ENCODE measurements around the gene SCAF4.
"Not testable (repeated sequence)": the region's sequence is repeated elsewhere in the genome, so short reads cannot be mapped to it uniquely, and the experiment has no call there.

SCAF4 gene

DNA sequence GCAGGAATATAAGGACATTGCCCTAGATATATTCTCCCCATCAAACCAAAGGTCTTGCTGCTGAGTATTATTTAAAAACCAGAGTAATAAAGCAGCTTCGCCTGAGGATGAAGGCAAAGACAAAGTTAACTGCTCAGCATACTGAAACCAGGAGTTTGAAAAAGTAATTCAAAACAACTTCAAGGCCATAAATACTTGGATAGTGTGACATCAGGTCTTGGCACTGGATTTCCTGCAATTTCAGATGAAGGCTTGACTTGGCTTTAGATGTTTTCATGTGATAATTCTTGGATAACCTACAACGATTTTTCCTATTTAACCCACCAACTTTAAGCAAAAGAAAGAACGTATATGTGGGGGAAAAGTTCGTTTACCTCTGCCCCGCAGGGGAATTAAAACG is 61.8 kb downstream of the SCAF4 start:
- Histone ChIP-seq H3K4me3 (ENCODE audit: low read length in 2 of 2) (no peak overlapping the region), H3K4me1 (ENCODE audit: control insufficient read depth, insufficient read depth, low read length) (no peaks in the 10 kb centered on the region), H3K36me3 (ENCODE audit: control insufficient read depth in 2 of 2, insufficient read depth in 2 of 2, low read length in 2 of 2) (peaks cover 3 to 24% of the 10 kb centered on the region in 2 donors), H3K27me3 (ENCODE audit: control insufficient read depth in 1 of 2, insufficient read depth in 2 of 2, low read length in 2 of 2) (no peaks in the 10 kb centered on the region), H3K9me3 (ENCODE audit: control insufficient read depth in 2 of 2, low read length in 2 of 2) (no peaks in the 10 kb centered on the region), H3K9ac (ENCODE audit: low read length in 2 of 2) (no peak overlapping the region), H3K27ac (ENCODE audit: low read length) (no peak overlapping the region)

DNA sequence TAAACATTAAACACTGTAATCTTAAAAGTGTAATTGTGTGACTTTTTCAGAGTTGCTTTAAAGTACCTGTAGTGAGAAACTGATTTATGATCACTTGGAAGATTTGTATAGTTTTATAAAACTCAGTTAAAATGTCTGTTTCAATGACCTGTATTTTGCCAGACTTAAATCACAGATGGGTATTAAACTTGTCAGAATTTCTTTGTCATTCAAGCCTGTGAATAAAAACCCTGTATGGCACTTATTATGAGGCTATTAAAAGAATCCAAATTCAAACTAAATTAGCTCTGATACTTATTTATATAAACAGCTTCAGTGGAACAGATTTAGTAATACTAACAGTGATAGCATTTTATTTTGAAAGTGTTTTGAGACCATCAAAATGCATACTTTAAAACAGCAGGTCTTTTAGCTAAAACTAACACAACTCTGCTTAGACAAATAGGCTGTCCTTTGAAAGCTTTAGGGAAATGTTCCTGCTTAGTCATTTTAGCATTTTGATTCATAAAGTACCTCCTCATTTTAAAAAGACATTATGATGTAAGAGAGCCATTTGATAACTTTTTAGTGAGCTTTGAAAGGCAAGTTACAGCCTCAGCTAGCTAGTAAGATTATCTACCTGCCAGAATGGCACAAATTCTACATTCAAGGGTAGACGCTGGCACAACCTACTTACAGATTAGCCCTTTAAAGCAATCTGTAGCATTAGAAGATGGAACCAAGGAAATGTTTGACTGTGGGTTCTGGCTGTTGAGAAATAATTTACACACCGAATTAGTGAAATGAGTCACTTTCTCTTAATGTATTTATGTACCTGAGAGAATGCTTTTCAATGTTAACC is 63.0 kb downstream of the SCAF4 start:
- H3K9me3 ChIP-seq (ENCODE audit: control insufficient read depth in 2 of 2, low read length in 2 of 2) = no peaks in the 10 kb centered on the region
- no peaks in the 10 kb centered on the region for H3K27me3 ChIP-seq (ENCODE audit: control insufficient read depth in 1 of 2, insufficient read depth in 2 of 2, low read length in 2 of 2)
- no peak overlapping the region for H3K27ac ChIP-seq (ENCODE audit: low read length)
- peaks cover 8 to 28% of the 10 kb centered on the region in 2 donors for H3K36me3 ChIP-seq (ENCODE audit: control insufficient read depth in 2 of 2, insufficient read depth in 2 of 2, low read length in 2 of 2)
- H3K9ac ChIP-seq (ENCODE audit: low read length in 2 of 2) = no peak overlapping the region
- peaks cover under 1% of the 10 kb centered on the region for H3K4me1 ChIP-seq (ENCODE audit: control insufficient read depth, insufficient read depth, low read length)
- H3K4me3 ChIP-seq (ENCODE audit: low read length in 2 of 2) = no peak overlapping the region

DNA sequence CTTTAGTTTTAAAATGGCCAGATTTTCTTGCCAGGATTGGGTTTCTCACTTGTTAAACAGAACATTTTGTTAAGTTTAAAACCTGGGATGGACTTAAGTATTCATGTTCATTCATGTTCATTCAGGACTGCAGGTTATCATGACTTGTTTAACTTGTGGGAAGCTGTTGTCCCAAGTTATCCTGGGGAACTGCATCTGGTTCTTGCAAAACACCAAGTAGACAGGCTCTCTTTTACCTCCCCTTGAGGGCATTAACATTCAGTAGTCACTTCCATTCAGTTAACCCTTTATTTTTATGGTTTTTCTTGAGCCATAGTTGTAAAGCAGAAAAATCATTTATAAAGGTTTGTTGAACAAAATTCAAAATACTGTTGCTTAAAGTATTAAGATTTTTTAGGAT is 64.3 kb downstream of the SCAF4 start:
- Histone ChIP-seq H3K36me3 (ENCODE audit: control insufficient read depth in 2 of 2, insufficient read depth in 2 of 2, low read length in 2 of 2) (peaks cover 11 to 28% of the 10 kb centered on the region in 2 donors), H3K9me3 (ENCODE audit: control insufficient read depth in 2 of 2, low read length in 2 of 2) (no peaks in the 10 kb centered on the region), H3K27me3 (ENCODE audit: control insufficient read depth in 1 of 2, insufficient read depth in 2 of 2, low read length in 2 of 2) (no peaks in the 10 kb centered on the region), H3K27ac (ENCODE audit: low read length) (no peak overlapping the region), H3K9ac (ENCODE audit: low read length in 2 of 2) (no peak overlapping the region), H3K4me3 (ENCODE audit: low read length in 2 of 2) (no peak overlapping the region), H3K4me1 (ENCODE audit: control insufficient read depth, insufficient read depth, low read length) (peaks cover 3% of the 10 kb centered on the region)

DNA sequence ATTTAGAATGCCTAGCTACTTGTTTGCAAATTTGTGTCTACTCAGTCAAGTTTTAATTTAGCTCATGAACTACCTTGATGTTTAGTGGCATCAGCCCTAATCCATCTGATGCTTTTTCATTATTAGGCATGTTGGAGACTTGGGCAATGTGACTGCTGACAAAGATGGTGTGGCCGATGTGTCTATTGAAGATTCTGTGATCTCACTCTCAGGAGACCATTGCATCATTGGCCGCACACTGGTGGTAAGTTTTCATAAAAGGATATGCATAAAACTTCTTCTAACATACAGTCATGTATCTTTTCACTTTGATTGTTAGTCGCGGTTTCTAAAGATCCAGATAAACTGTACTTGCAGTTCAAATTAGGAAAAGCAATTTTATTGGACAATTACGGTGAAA is 64.8 kb downstream of the SCAF4 start:
- Histone ChIP-seq H3K27ac (ENCODE audit: low read length) (no peak overlapping the region), H3K4me3 (ENCODE audit: low read length in 2 of 2) (no peak overlapping the region), H3K27me3 (ENCODE audit: control insufficient read depth in 1 of 2, insufficient read depth in 2 of 2, low read length in 2 of 2) (no peaks in the 10 kb centered on the region), H3K36me3 (ENCODE audit: control insufficient read depth in 2 of 2, insufficient read depth in 2 of 2, low read length in 2 of 2) (peaks cover 11 to 30% of the 10 kb centered on the region in 2 donors), H3K9ac (ENCODE audit: low read length in 2 of 2) (no peak overlapping the region), H3K4me1 (ENCODE audit: control insufficient read depth, insufficient read depth, low read length) (peaks cover 3% of the 10 kb centered on the region), H3K9me3 (ENCODE audit: control insufficient read depth in 2 of 2, low read length in 2 of 2) (no peaks in the 10 kb centered on the region)

DNA sequence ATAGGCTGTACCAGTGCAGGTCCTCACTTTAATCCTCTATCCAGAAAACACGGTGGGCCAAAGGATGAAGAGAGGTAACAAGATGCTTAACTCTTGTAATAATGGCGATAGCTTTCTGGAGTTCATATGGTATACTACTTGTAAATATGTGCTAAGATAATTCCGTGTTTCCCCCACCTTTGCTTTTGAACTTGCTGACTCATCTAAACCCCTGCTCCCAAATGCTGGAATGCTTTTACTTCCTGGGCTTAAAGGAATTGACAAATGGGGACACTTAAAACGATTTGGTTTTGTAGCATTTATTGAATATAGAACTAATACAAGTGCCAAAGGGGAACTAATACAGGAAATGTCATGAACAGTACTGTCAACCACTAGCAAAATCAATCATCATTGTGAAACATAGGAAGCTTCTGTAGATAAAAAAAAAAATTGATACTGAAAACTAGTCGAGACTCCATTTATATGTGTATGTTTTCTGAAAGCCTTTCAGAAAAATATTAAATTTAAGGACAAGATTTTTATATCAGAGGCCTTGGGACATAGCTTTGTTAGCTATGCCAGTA is 65.4 kb downstream of the SCAF4 start:
- no peak overlapping the region for H3K27ac ChIP-seq (ENCODE audit: low read length)
- no peak overlapping the region for H3K4me3 ChIP-seq (ENCODE audit: low read length in 2 of 2)
- H3K36me3 ChIP-seq (ENCODE audit: control insufficient read depth in 2 of 2, insufficient read depth in 2 of 2, low read length in 2 of 2) = peaks cover 11 to 28% of the 10 kb centered on the region in 2 donors
- H3K9ac ChIP-seq (ENCODE audit: low read length in 2 of 2) = no peak overlapping the region
- no peaks in the 10 kb centered on the region for H3K27me3 ChIP-seq (ENCODE audit: control insufficient read depth in 1 of 2, insufficient read depth in 2 of 2, low read length in 2 of 2)
- peaks cover 5% of the 10 kb centered on the region for H3K4me1 ChIP-seq (ENCODE audit: control insufficient read depth, insufficient read depth, low read length)
- no peaks in the 10 kb centered on the region for H3K9me3 ChIP-seq (ENCODE audit: control insufficient read depth in 2 of 2, low read length in 2 of 2)

DNA sequence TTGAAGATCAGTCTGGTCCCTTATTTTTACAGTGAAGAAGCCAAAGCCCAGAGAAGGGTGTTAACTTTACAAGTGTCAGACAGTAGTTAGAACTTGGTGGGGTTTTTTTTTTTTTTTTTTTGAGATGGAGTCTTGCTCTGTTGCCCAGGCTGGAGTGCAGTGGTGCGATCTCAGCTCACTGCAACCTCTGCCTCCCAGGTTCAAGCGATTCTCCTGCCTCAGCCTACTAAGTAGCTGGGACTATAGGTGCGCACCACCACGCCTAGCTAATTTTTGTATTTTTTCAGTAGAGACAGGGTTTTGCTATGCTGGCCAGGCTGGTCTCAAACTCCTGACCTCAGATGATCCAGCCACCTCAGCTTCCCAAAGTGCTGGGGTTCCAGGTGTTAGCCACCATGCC is 66.0 kb downstream of the SCAF4 start:
- not testable (repeated sequence) for H3K27me3 ChIP-seq (ENCODE audit: control insufficient read depth in 1 of 2, insufficient read depth in 2 of 2, low read length in 2 of 2); H3K9me3 ChIP-seq (ENCODE audit: control insufficient read depth in 2 of 2, low read length in 2 of 2); H3K4me3 ChIP-seq (ENCODE audit: low read length in 2 of 2); H3K4me1 ChIP-seq (ENCODE audit: control insufficient read depth, insufficient read depth, low read length); H3K9ac ChIP-seq (ENCODE audit: low read length in 2 of 2); H3K27ac ChIP-seq (ENCODE audit: low read length)
- peaks cover 11 to 24% of the 10 kb centered on the region in 2 donors for H3K36me3 ChIP-seq (ENCODE audit: control insufficient read depth in 2 of 2, insufficient read depth in 2 of 2, low read length in 2 of 2)

DNA sequence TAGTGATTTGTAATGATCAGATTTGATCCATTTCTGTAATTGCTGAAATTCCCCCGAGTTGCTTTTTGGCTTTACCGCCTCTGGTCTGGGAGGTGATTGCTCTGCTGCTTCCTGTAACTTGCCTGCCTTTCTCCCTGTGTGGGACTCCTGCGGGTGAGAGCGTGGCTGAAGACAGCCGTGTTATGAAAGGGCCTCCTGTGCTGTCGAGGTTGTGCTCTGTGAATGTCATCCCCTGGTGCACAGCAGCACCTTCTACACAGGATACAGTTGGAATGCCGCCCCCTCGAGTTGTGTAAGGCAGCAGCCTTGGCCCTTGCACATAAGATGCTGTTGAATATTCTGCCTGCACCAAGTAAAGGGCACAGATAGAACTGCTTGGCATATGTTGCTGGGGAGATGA is 66.5 kb downstream of the SCAF4 start:
- no peaks in the 10 kb centered on the region for H3K27me3 ChIP-seq (ENCODE audit: control insufficient read depth in 1 of 2, insufficient read depth in 2 of 2, low read length in 2 of 2)
- no peaks in the 10 kb centered on the region for H3K9me3 ChIP-seq (ENCODE audit: control insufficient read depth in 2 of 2, low read length in 2 of 2)
- H3K4me1 ChIP-seq (ENCODE audit: control insufficient read depth, insufficient read depth, low read length) = peaks cover 9% of the 10 kb centered on the region
- H3K4me3 ChIP-seq (ENCODE audit: low read length in 2 of 2) = no peak overlapping the region
- no peak overlapping the region for H3K27ac ChIP-seq (ENCODE audit: low read length)
- H3K36me3 ChIP-seq (ENCODE audit: control insufficient read depth in 2 of 2, insufficient read depth in 2 of 2, low read length in 2 of 2) = peaks cover 11 to 22% of the 10 kb centered on the region in 2 donors
- H3K9ac ChIP-seq (ENCODE audit: low read length in 2 of 2) = no peak overlapping the region

DNA sequence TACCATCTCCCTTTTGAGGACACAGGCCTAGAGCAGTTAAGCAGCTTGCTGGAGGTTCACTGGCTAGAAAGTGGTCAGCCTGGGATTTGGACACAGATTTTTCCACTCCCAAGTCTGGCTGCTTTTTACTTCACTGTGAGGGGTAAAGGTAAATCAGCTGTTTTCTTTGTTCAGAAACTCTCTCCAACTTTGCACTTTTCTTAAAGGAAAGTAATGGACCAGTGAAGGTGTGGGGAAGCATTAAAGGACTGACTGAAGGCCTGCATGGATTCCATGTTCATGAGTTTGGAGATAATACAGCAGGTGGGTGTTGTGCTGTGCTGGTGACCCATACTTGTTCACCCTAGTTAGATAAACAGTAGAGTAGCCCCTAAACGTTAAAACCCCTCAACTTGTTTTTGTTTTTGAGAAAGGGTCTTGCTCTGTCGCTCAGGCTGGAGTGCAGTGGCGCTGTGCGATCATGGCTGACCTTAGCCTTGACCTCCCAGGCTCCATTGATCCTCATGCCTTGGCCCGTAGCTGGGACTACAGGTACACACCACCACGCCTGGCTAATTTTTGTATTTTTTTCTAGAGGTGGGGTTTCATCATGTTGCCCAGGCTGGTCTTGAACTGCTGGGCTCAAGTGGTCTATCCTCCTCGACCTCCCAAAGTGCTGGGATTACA is 68.2 kb downstream of the SCAF4 start:
- Histone ChIP-seq H3K36me3 (ENCODE audit: control insufficient read depth in 2 of 2, insufficient read depth in 2 of 2, low read length in 2 of 2) (peaks cover 11 to 18% of the 10 kb centered on the region in 2 donors), H3K4me1 (ENCODE audit: control insufficient read depth, insufficient read depth, low read length) (peaks cover 14% of the 10 kb centered on the region), H3K9ac (ENCODE audit: low read length in 2 of 2) (no peak overlapping the region), H3K27ac (ENCODE audit: low read length) (no peak overlapping the region), H3K27me3 (ENCODE audit: control insufficient read depth in 1 of 2, insufficient read depth in 2 of 2, low read length in 2 of 2) (no peaks in the 10 kb centered on the region), H3K9me3 (ENCODE audit: control insufficient read depth in 2 of 2, low read length in 2 of 2) (no peaks in the 10 kb centered on the region), H3K4me3 (ENCODE audit: low read length in 2 of 2) (no peak overlapping the region)

DNA sequence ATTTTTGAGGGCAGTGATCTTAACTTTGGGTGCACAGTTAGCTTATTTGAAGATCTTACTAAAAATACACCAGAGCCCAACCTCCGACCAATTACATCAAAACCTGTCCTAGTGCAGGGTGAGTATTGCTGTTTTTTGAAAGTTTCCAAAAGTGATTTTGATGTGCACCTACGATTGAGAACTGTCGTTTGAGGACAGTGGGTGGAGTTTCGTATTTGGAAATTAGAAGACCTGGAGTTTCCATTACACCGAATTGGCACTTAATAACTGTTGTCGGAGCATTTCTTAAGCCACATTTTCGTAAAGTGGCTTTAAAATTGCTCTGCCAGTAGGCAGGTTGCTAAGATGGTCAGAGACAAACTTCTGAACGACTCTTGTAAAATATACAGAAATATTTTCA is 71.3 kb downstream of the SCAF4 start:
- H3K36me3 ChIP-seq (ENCODE audit: control insufficient read depth in 2 of 2, insufficient read depth in 2 of 2, low read length in 2 of 2) = peaks cover 10 to 11% of the 10 kb centered on the region in 2 donors
- H3K27ac ChIP-seq (ENCODE audit: low read length) = no peak overlapping the region

DNA sequence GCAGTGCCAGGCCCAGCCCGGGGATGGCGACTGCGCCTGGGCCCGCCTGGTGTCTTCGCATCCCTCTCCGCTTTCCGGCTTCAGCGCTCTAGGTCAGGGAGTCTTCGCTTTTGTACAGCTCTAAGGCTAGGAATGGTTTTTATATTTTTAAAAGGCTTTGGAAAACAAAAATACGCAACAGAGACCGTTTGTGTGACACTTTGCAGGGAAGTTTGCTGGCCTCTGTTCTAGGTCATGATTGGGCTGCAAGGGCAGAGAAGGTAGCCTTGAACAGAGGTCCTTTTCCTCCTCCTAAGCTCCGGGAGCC is 71.7 kb downstream of the SCAF4 start:
- Histone ChIP-seq H3K27ac (ENCODE audit: low read length) (no peak overlapping the region), H3K4me1 (ENCODE audit: control insufficient read depth, insufficient read depth, low read length) (peaks cover 14% of the 10 kb centered on the region), H3K4me3 (ENCODE audit: low read length in 2 of 2) (peak overlapping the region; percentile 84 to 97), H3K36me3 (ENCODE audit: control insufficient read depth in 2 of 2, insufficient read depth in 2 of 2, low read length in 2 of 2) (peaks cover 6 to 11% of the 10 kb centered on the region in 2 donors), H3K9me3 (ENCODE audit: control insufficient read depth in 2 of 2, low read length in 2 of 2) (no peaks in the 10 kb centered on the region), H3K27me3 (ENCODE audit: control insufficient read depth in 1 of 2, insufficient read depth in 2 of 2, low read length in 2 of 2) (no peaks in the 10 kb centered on the region), H3K9ac (ENCODE audit: low read length in 2 of 2) (peak overlapping the region; percentile 80 to 81)

More for the DNA sequence above, 71.3 kb downstream of the SCAF4 start:
- Histone ChIP-seq H3K4me3 (ENCODE audit: low read length in 2 of 2) (peak overlapping the region; percentile 84 to 97), H3K27me3 (ENCODE audit: control insufficient read depth in 1 of 2, insufficient read depth in 2 of 2, low read length in 2 of 2) (no peaks in the 10 kb centered on the region), H3K9ac (ENCODE audit: low read length in 2 of 2) (peak overlapping the region; percentile 80 to 81), H3K9me3 (ENCODE audit: control insufficient read depth in 2 of 2, low read length in 2 of 2) (no peaks in the 10 kb centered on the region), H3K4me1 (ENCODE audit: control insufficient read depth, insufficient read depth, low read length) (peaks cover 14% of the 10 kb centered on the region)
